Endothelial cell of hepatic sinusoid (primary cell): ENCODE results near the gene BPHL.
"Not testable (repeated sequence)": the region's sequence is repeated elsewhere in the genome, so short reads cannot be mapped to it uniquely, and the experiment has no call there.

Experiments
- in situ Hi-C: cut with HindIII; loops from 2 replicates; pipeline ENCODE4 v1.10.0; 2017; ENCODE audit warnings: low sequenced_read_pairs

Gene BPHL

GRCh38 chr6:3151691-3152090 lies 33.2 kb downstream of the BPHL start:
- in situ Hi-C loops: no loop called here

- in situ Hi-C loops: no loop called here
Measured at GRCh38 chr6:3152689-3153088, 34.2 kb downstream of the BPHL start.

GRCh38 chr6:3155416-3155815 lies 36.9 kb downstream of the BPHL start:
- in situ Hi-C loops: not testable (repeated sequence)

- in situ Hi-C loops: not testable (repeated sequence)
Measured at GRCh38 chr6:3156184-3157130, 37.9 kb downstream of the BPHL start.

- in situ Hi-C loops: no loop called here
Measured at GRCh38 chr6:3157131-3157933, 38.8 kb downstream of the BPHL start, which contains the start of gene TUBB2A. Gene TUBB2A, minus strand, starts transcription at chr6:3157544. Its CDS starts 81 bp downstream, at chr6:3157463.

- in situ Hi-C loops: no loop called here
Measured at GRCh38 chr6:3159805-3160781, 41.6 kb downstream of the BPHL start.

- in situ Hi-C loops: no loop called here
Measured at GRCh38 chr6:3162067-3162497, 43.6 kb downstream of the BPHL start.

GRCh38 chr6:3162565-3163247 lies 44.2 kb downstream of the BPHL start:
- in situ Hi-C loops: no loop called here

- in situ Hi-C loops: no loop called here
Measured at GRCh38 chr6:3163248-3163594, 44.7 kb downstream of the BPHL start.

GRCh38 chr6:3164388-3164787 lies 45.9 kb downstream of the BPHL start:
- in situ Hi-C loops: no loop called here

- in situ Hi-C loops: no loop called here
Measured at GRCh38 chr6:3165631-3166534, 47.4 kb downstream of the BPHL start.

GRCh38 chr6:3166535-3167225 lies 48.2 kb downstream of the BPHL start:
- in situ Hi-C loops: not testable (repeated sequence)

- in situ Hi-C loops: not testable (repeated sequence)
Measured at GRCh38 chr6:3168046-3168445, 49.5 kb downstream of the BPHL start.

- in situ Hi-C loops: not testable (repeated sequence)
Measured at GRCh38 chr6:3170676-3171075, 52.2 kb downstream of the BPHL start.

- in situ Hi-C loops: not testable (repeated sequence)
Measured at GRCh38 chr6:3171313-3172175, 53.0 kb downstream of the BPHL start.

GRCh38 chr6:3172789-3173188 lies 54.3 kb downstream of the BPHL start:
- in situ Hi-C loops: not testable (repeated sequence)

GRCh38 chr6:3173636-3174089 lies 55.2 kb downstream of the BPHL start:
- in situ Hi-C loops: not testable (repeated sequence)
